Stimulated activated CD4-positive, alpha-beta T cell treated with anti-CD3 and anti-CD28 coated beads, TNF-alpha, amount 100 ng/mL, for 1 hour (primary cell): ENCODE measurements around the gene SERPINE3.

Source experiments
- DNase-seq, 3 donors: peaks; one replicate each; pipeline ENCODE4 v3.0.0-alpha.2; 2020; ENCODE audit warnings: low read depth in 3 of 3, low spot score in 1 of 3

The SERPINE3 gene

GRCh38 chr13:51360489-51360888 is 21.0 kb downstream of the SERPINE3 start:
- no peak for DNase-seq

DNA sequence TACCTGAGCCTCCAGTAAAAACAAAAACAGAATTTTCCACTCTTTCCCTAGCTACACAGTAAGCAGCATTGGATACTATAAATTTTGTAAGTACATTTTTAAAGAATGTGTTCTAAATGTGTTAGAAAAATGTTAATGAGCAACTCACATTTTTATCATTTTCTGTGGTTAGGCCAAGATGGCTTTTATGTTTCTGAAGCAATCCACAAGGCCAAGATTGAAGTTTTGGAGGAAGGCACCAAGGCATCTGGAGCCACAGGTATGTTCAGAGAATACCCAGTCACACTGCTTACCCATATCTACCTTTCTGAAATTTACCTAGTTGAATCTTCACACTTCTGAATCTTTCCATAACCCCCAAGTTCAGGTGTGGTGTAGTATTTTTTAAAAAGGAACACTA is 21.6 kb downstream of the SERPINE3 start:
- DNase-seq = no peak

- DNase-seq = no peak
Observed at GRCh38 chr13:51363625-51364024, 24.1 kb downstream of the SERPINE3 start.

DNA sequence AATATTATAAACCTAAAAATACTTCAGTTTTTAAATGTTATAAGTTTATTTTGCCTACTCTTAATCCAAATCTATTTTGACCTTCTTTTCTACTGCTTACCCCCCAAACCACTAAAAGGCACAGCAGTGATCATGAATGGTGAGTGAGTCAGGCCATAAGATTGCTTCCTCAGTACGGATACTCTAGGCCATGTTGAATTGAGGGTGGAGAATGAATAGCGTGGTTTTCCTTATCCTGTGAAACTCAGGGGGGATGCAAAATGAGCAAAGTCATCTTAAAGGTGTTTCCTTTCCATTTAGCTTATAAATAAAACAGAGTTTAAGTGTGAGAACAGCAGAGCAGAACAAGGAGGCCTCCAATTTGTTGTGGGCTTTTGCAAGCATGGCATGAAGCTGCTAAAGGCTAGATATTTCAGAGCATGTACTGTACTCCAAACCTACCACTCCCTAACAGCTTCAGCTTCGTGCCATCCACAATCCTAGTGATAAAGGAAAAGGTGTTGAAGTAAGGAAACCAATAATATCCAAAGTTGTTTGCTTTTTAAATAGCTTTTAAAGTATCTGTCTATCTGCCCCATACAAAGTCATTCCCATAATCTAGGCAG is 25.0 kb downstream of the SERPINE3 start:
- no peak for DNase-seq

GRCh38 chr13:51370116-51370515 is 30.6 kb downstream of the SERPINE3 start:
- no peak for DNase-seq

GRCh38 chr13:51370811-51371210 is 31.3 kb downstream of the SERPINE3 start:
- no peak for DNase-seq

GRCh38 chr13:51371768-51372399 is 32.4 kb downstream of the SERPINE3 start:
- no peak for DNase-seq

DNA sequence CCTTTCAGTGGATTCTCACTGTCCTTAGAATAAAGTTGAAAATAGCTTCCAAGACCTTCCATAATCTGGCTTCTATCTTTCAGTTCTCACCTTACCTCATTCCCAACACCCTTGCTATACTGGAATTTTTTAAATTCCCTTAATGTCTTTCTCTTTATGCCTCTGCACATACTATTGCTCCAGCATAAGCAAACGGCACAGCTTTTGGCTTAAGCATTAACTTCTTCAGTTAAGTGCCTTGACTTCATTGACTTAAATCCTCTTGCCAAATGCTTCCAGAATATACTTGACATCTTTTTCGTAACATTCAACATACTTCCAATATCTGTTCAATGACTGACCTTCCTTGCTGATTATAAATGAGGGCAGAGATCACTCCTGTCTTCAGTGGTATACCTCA is 34.0 kb downstream of the SERPINE3 start:
- DNase-seq = no peak

DNA sequence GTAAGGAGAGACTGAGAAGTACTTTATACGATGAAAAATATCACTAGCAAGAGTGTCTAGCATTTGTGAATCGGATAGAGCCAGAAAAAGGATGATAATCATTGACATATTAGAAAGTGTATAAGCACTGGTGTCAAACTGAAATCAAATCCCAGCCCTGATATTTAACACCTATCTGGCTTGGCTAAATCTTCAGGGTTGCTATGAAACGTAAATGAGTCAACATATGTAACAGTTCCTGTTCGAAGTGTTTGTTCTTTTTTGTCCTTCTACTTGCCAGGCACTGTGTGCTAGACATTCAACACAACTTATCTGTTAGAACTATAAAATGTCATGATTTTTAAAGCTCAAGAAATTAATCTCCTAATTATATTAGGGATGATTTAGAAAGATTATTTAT is 40.8 kb downstream of the SERPINE3 start:
- no peak for DNase-seq

DNA sequence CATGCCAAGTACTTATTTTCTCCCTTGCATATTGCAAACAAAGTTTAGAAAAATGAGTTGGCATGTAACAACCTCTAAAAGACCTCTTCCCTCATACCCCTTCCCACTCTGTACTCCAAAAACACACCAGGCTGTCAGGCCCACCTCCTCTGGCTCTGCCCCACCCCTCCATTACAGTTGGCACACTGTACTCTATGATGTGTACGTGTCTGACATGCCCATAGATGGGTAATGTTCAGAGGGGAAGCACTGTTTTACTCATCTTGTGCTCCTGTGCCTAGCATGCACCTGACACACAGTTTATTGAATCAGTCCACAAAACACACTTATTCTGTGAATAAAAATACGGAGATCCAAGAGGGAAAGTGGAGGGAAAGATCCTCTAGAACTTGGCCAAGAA is 45.6 kb downstream of the SERPINE3 start:
- DNase-seq = no peak

- DNase-seq = no peak
Observed at GRCh38 chr13:51394724-51395123, 55.2 kb downstream of the SERPINE3 start.

- DNase-seq = no peak
Observed at GRCh38 chr13:51396352-51396751, 56.9 kb downstream of the SERPINE3 start.

DNA sequence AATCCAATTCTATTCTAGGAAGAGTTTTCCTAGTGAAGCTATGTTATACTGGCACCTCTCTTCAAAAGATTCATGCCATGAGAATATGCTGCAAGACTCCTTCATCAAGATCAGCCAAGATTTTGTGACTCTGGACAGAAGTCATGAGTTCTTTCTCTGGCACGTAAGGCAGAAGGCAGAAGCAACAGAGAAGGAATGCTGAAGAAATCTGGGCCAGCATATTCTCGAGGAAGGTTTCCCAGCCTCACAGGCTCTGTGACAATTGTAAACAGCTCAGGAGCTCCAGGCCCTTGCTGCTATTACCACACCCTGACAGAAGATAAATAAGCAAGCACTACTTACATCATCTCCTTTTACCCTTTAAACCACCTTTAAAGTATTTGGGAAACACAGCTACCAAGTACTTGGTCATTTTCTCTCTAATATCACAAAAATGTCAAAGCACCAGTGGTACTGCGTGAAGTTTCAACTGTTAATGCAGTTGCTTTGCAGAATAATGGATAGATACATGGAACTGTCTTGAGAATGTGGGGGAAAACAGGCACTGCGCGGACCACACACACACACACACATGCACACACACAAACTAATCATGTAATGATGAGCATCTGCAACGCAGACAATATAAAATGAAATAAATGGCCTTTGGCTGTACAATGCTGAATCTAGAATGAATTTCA is 57.9 kb downstream of the SERPINE3 start:
- no peak for DNase-seq

- no peak for DNase-seq
Observed at GRCh38 chr13:51405176-51405575, 65.7 kb downstream of the SERPINE3 start.

GRCh38 chr13:51412431-51412830 is 72.9 kb downstream of the SERPINE3 start:
- no peak for DNase-seq
